Measurements from ENCODE around the gene NPM3. TPM values are rescaled to one million over a fixed set of nuclear protein-coding genes. Genes with fewer than 3 reads are reported as not detected.

The NPM3 gene
- total RNA-seq, 1 experiment from 2014 or later: 117 TPM

DNA sequence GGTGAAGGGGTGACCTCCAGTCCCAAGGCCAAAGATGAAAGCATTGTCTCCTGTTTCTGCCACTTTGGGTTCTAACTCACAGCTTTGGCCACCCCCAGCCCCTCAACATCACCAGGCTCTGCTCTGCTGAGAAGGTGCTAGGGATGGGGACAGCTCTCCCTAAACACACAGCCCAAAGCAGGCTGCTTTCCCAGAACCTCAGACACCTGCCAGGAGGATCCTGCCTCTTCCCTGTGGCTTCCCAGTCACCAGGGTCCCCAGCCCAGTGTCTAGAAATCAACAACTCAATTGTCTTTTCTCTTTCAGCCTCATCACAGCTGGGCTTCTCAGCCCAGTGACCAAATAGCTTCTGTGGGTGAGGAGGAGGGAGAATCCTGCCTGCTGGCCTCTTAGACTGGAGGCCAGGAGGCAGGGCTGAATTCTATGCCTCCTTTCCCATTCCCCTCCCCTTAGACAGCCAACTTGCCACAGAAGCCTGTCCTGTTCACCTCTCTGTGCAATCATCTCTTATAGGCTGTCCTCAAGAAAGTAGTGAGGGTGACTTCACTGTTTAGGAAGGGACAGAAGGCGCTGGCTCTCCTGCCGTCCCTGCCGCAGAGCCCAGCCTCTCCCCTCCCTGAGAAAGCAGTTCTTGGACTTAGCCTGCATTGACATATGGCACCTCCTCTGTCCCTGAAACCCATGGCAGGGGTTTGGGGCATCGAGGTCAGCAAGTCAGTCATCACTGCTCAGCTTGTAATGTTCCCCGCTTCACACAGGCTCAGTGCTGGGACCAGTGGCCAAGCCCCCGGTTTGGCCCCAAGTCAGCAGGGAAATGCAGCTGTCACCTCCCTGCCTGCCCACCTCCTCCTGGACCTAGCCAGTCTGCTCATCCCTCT lies 11.0 kb downstream of the NPM3 start:
- Histone ChIP-seq H3K9me2 (replicated peaks; ENCODE audit: low read length) (no peaks in the 10 kb centered on the region), H4K20me1 (ENCODE audit: low read length) (no peaks in the 10 kb centered on the region), H2AFZ (ENCODE audit: low read length) (no peak overlapping the region), H3K9ac (ENCODE audit: low read length) (no peak overlapping the region), H3K4me2 (ENCODE audit: low read length) (no peak overlapping the region), H3K79me2 (ENCODE audit: low read length) (no peaks in the 10 kb centered on the region), H3K4me3 (ENCODE audit: low read length) (no peak overlapping the region), H3K4me1 (ENCODE audit: insufficient read depth, low read length) (no peaks in the 10 kb centered on the region), H3K27me3 (ENCODE audit: low read length) (peaks cover 9% of the 10 kb centered on the region; the same call in 1 of the 2 replicates), H3F3A (ENCODE audit: low read length, unreplicated experiment) (no peaks in the 10 kb centered on the region), H3K27ac (ENCODE audit: low read length) (no peak overlapping the region), H3K9me3 (ENCODE audit: low read length) (no peaks in the 10 kb centered on the region), H3K36me3 (ENCODE audit: low read depth, low read length) (no peaks in the 10 kb centered on the region)
- intact Hi-C loops (cut with micrococcal nuclease): no loop called here
- no peak for DNase-seq
- no TSS peak for BruUV-seq (replicated peaks)
- no peak for ATAC-seq
- CTCF ChIA-PET: interaction anchor here (0.7 kb wide), 1 partner anchor 329 kb away, joined by 3 read pairs; no protein-coding TSS in a partner anchor
- POLR2A ChIA-PET (ENCODE audit: unreplicated experiment): no interaction called here
- TF ChIP-seq, protein P1, sequence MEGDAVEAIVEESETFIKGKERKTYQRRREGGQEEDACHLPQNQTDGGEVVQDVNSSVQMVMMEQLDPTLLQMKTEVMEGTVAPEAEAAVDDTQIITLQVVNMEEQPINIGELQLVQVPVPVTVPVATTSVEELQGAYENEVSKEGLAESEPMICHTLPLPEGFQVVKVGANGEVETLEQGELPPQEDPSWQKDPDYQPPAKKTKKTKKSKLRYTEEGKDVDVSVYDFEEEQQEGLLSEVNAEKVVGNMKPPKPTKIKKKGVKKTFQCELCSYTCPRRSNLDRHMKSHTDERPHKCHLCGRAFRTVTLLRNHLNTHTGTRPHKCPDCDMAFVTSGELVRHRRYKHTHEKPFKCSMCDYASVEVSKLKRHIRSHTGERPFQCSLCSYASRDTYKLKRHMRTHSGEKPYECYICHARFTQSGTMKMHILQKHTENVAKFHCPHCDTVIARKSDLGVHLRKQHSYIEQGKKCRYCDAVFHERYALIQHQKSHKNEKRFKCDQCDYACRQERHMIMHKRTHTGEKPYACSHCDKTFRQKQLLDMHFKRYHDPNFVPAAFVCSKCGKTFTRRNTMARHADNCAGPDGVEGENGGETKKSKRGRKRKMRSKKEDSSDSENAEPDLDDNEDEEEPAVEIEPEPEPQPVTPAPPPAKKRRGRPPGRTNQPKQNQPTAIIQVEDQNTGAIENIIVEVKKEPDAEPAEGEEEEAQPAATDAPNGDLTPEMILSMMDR (conservative IDR thresholded peaks at IDR 0.05; ENCODE audit: low read depth, low read length): no peak
- TF ChIP-seq EZH2phosphoT487 (IDR thresholded peaks at IDR 0.05; ENCODE audit: borderline replicate concordance, low read length) (no peak), EZH2 (IDR thresholded peaks at IDR 0.05; ENCODE audit: low read length, unreplicated experiment) (no peak)

DNA sequence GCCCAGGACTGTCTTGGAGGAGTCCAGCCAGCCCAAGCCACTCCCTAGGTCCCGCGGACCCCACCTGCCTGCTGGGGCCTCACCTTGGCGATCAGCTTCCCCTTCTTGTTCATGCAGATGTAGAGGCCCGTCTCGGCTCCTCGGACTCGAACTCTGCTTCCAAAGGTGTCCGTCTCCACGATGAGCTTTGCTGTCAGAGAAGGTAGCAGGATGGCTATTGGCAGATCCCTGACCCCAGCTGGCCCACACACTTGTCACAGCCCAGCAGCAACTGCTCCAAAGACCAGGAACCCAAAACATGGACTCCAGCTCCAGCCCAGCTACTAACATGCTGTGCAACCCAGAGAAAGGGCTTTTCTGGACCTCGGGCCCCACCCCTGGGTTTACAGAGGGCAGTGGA lies 11.9 kb downstream of the NPM3 start:
- ChIA-PET POLR2A (ENCODE audit: unreplicated experiment) (no interaction called here), CTCF (interaction anchor here (1.0 kb wide), 1 partner anchor 169 kb away, joined by 3 read pairs; no protein-coding TSS in a partner anchor)
- TF ChIP-seq EZH2 (IDR thresholded peaks at IDR 0.05; ENCODE audit: low read length, unreplicated experiment) (no peak), EZH2phosphoT487 (IDR thresholded peaks at IDR 0.05; ENCODE audit: borderline replicate concordance, low read length) (no peak)
- TF ChIP-seq, protein P1 (conservative IDR thresholded peaks at IDR 0.05; ENCODE audit: low read depth, low read length): no peak
- Histone ChIP-seq H3K27ac (ENCODE audit: low read length) (no peak overlapping the region), H3F3A (ENCODE audit: low read length, unreplicated experiment) (no peaks in the 10 kb centered on the region), H3K4me1 (ENCODE audit: insufficient read depth, low read length) (no peaks in the 10 kb centered on the region), H3K27me3 (ENCODE audit: low read length) (peaks cover 9% of the 10 kb centered on the region; the same call in 1 of the 2 replicates), H3K9me2 (replicated peaks; ENCODE audit: low read length) (no peaks in the 10 kb centered on the region), H3K4me2 (ENCODE audit: low read length) (no peak overlapping the region), H3K36me3 (ENCODE audit: low read depth, low read length) (no peaks in the 10 kb centered on the region), H3K4me3 (ENCODE audit: low read length) (no peak overlapping the region), H4K20me1 (ENCODE audit: low read length) (no peaks in the 10 kb centered on the region), H3K79me2 (ENCODE audit: low read length) (no peaks in the 10 kb centered on the region), H3K9me3 (ENCODE audit: low read length) (no peaks in the 10 kb centered on the region), H3K9ac (ENCODE audit: low read length) (no peak overlapping the region), H2AFZ (ENCODE audit: low read length) (no peak overlapping the region)
- ATAC-seq (no peak), DNase-seq (no peak)
- intact Hi-C loops (cut with micrococcal nuclease): no loop called here
- BruUV-seq (replicated peaks): no TSS peak
